Glomerular endothelial cell (primary cell): ENCODE data around the gene NUDT7. TPM values are rescaled to one million over a fixed set of nuclear protein-coding genes. Genes with fewer than 3 reads are reported as not detected.

ENCODE experiments used
- DNase-seq: peaks from one replicate; pipeline ENCODE4 v3.0.0-alpha.2; 2011; ENCODE audit warnings: low read depth, low spot score; ENCODE audit errors: extremely low read depth
- total RNA-seq: library from RNA; depleted of rRNA; stranded (reverse); fragments of >200 nt; gene quantifications from 2 replicates; pipeline ENCODE4 v1.2.3, GENCODE V29; 2015

Gene NUDT7
- total RNA-seq, 1 donor from 2014 or later: 7.1 TPM

DNA sequence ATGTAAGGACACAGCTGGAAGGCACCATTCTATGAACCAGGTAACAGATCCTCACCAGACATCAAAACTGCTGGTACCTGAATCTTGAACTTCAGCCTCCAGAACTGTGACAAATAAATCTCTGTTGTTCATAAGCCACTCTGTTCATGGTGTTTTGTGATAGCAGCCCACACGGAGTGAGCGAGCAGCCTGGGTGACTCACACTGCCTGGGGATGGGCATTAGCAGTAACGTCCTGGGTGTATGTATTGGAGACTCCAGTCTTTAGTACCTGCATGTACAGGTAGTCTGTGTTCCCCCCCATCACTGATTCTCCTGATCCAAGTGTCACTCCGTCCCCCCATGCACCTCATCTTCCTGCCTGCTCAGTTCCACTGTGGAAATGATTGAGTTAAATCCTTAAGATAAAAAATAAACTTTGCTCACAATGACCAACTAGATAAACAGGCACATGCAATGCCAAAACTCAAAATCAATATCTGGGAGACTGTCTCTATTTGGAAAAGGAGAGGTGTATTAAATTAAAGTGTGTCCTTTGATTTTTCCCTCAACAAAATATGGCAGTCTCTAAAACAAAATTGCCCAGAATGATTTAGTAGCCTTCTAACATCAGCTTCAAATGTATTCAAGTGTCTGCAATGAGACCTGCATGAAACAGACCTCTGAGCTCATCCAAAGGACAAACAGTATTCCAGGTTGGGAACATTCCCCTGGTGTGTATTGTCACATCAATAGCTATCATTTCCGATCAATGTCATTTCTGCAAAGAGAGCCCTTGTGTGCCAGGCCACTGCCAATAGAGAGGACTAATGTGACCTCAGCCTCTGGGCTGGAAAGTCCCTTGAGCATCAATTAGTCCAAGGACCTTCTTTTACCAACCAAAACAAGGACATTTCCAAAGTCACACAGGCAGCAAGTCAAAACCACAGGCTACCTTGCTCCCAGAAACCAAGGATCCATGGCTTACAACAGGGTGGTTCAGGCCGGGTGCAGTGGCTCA, 53.9 kb downstream of the NUDT7 start:
- DNase-seq: no peak

DNA sequence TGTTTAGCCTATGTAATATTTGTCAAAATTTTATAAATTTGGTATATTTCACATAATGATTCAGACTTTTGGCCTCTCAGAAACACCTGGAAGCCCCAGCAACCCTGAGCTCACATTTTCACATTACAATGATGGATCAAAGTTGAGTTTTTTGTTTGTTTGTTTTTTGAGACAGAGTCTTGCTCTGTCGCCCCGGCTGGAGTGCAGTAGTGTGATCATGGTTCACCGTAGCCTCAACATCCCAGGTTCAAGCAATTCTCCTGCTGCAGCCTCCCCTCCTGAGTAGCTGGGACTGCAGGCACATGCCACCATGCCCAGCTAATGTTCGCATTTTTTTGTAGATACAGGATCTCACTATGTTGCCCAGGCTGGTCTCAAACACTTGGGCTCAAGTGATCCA, 55.4 kb downstream of the NUDT7 start:
- no peak for DNase-seq

GRCh38 chr16:77780378-77780837, 58.1 kb downstream of the NUDT7 start:
- no peak for DNase-seq

DNA sequence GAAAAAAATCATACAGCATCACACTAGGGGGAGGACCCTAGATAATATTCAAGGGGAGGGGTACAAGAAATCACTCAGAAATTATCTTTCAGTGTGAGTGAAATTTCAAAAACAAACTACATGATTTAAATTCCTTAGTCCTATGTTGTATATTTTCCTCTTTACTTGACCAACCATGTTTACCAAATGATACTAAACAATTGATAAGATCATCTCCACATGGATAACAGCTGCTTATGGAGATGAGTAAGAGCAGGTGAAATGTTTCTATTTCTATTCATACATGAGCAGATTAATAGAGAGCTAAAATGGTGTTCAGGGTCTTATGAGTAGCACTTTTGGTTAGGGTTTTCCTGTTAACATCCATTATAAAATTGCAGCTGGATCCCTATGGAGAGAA, 58.8 kb downstream of the NUDT7 start:
- no peak for DNase-seq

GRCh38 chr16:77782694-77783093, 60.4 kb downstream of the NUDT7 start:
- DNase-seq: no peak

GRCh38 chr16:77784441-77785372, 62.4 kb downstream of the NUDT7 start:
- DNase-seq: no peak

- DNase-seq: no peak
Measured at GRCh38 chr16:77785373-77785764, 63.1 kb downstream of the NUDT7 start.

DNA sequence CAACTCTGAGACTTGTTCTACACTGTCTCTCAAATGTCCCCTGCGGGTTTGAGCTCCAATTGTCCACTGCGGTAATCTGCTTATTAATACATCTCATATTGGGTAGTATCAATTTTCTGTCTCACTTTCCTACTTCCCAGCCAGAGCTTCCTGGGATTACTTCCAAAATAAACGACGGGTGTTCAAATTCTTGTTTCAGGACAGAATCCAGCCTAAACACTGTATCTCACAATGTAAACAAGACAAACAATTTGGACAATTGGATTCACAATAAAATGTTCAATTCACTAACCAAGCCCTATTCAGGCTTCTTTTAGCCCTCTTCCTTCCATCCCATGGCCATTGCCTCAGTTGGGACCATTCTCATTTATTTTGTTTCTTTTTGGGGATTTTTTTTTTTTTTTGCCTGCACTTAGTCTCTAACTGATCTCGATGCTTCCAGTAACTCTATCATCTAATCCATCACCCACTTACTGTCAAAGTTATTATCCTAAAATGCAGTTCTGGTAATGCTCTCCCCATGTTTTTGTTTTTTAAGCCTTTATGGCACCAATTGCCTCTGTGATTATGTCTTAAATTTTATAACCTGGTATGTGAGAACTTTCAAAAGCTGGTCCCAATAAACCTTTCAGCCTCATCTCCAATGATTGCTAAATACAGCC, 64.0 kb downstream of the NUDT7 start:
- no peak for DNase-seq

DNA sequence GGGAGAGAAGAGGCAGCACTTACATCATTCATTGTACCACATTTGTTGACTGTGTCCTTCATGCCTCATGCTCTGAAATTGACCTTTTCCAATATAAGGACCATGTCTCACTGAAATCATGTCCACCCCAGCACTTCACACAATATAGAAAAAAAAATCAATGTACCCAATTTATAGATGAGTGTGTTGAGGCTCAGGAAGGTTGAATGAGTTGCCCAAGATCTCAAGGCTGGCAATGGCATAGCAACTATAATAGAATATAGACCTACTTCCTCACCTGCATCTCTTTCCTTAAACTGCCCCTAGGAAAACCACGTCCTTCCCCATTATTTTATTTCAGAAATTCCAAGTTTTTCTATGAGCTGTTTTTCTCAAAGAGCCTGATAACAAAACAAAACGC, 65.1 kb downstream of the NUDT7 start:
- DNase-seq: no peak

- no peak for DNase-seq
Measured at GRCh38 chr16:77788181-77789084, 66.1 kb downstream of the NUDT7 start, which contains the start of gene VAT1L. Gene VAT1L (plus strand): TSS chr16:77788564. CDS start chr16:77788683, 119 bp downstream.

GRCh38 chr16:77789085-77790008, 67.0 kb downstream of the NUDT7 start:
- DNase-seq: no peak

DNA sequence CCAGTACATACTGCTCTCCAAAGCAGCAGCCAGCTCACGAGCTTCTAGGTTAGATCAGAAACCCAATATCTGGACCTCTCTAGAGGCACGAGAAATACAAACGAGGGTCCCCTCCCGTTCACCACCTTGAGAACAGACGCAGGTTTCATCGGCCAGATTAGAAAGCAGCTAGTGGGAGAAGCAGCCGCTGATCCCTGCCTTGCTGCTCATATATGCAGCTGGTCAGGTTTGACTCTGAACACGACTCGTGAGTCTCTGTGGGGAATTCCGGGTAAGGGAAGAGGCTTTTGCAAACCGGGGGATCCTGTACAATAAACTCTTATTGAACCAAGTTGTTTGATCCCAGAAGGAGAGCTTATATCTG, 67.7 kb downstream of the NUDT7 start:
- no peak for DNase-seq

- DNase-seq: no peak
Measured at GRCh38 chr16:77790912-77791311, 68.6 kb downstream of the NUDT7 start.

Other genes with a start within 250 kb of the NUDT7 start
- 6.4 and 30.6 TPM in 2 replicates for gene VAT1L, start 66.0 kb downstream of the NUDT7 start, total RNA-seq